ENCODE data around the gene ELOVL4.

The ELOVL4 gene

GRCh38 chr6:79909517-79909916 lies 37.8 kb downstream of the ELOVL4 start:
- no peak for DNase-seq

- DNase-seq = no peak
Measured at GRCh38 chr6:79902046-79902445, 45.3 kb downstream of the ELOVL4 start.

GRCh38 chr6:79898076-79898475 lies 49.3 kb downstream of the ELOVL4 start:
- DNase-seq = no peak

DNA sequence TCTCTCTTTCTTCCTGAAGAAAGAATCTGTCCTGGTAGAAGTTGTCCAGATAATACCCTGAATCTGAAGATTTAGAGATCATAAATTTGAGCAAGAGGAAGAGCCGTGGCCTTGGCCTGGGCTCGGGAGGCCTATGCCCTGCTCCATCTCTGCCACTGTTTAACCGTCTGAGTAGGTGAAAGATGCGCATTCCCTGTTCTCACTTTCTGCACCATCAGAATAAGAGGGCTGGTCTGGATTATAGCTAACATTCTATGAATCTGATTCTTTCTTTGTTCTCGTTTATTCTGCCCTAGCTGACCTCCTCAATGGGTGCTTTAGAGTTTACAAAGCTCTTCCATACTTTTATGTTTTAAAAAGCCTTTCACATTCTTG lies 51.3 kb downstream of the ELOVL4 start:
- DNase-seq = no peak

DNA sequence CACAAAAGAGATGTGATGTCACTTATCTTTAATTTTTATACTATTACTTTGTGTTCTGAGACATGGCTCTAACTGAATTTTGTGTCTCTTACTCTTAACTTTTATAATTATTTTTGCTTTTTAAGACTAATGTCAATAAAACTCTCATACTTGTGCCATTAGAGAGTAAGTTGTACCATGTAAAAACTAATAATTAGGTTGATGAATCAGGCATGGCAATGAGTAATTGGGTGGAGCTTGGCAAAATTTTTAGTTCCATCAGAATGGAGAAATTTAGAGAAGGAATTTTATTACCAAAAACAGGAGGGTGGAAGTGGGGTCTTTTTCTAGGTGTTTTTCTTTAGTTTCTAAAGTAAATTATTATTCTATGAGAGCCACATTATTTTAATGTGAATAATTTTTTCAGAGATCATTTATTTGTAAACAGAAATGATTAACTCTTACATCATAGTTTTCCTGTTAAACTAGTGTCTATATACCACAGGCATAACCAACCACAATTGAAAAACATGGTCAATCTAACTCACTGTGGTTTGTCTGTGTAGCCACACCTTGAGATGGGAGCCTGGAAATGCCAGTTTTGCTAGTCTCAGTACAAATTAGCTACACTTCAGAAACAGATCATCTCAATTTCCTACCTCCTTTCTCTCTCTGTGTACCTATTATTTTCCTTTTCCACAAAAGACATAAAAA lies 51.8 kb downstream of the ELOVL4 start:
- DNase-seq = no peak

- DNase-seq = no peak
Measured at GRCh38 chr6:79894939-79895338, 52.4 kb downstream of the ELOVL4 start.

DNA sequence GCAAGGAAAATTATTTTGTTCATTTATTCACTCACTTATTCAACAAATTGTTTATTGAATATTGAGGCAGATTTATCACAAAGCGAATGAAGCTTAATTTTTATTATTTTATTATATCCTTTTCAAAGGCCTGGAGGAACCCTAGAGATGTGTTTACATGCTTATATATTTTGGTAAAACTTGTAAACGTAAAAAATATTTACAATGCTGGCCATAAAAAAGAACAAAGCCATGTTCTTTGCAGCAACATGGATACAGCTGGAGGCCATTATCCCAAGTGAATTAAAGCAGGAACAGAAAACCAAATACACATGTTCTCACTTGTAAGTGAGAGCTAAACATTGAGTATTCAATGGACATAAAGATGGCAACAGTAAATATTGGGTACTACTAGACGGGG lies 58.8 kb downstream of the ELOVL4 start:
- no peak for DNase-seq

- DNase-seq = no peak
Measured at GRCh38 chr6:79878142-79878748, 69.1 kb downstream of the ELOVL4 start.

- no peak for DNase-seq
Measured at GRCh38 chr6:79874531-79875134, 72.7 kb downstream of the ELOVL4 start.

DNA sequence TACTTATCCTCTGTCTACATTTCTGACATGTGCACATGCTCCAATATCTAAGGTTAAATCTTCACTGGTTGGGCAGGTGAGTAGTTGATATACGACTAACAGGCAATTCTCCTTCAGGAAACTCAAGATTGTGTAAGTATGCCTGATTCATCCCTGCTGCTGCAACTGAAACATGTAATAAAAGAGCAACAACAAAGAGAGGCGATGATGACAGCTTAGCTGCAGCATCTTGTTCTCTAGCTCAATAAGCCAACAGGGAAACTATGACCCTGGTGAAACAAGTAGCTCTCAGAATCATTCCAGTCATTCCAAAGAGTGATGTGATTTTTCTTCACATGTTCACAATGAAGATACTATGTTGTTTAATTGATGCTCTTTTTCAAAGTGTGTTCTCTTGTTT lies 74.4 kb downstream of the ELOVL4 start:
- no peak for DNase-seq

GRCh38 chr6:79872303-79872702 lies 75.0 kb downstream of the ELOVL4 start:
- no peak for DNase-seq

- DNase-seq = peak; percentile 15 to 75
Measured at GRCh38 chr6:79869600-79870084, 77.7 kb downstream of the ELOVL4 start.

DNA sequence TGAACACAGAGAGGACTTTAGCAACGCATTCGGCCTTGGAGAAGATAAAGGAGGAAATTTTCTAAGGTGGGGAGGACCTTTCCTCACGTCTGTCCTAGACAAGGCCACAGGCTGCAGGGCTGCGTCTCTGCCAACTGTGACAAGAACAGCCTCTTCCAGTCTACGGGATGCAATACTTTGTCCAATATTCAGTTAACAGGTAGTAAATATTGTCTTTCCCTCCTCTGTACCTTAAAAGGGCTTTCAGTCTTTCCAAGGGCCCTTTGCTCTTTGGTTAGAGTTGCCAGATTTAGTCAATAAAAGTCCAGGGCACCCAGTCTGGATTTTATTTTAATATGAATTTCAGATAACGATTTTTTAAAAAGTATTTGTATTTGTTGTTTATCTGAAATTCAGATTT lies 78.2 kb downstream of the ELOVL4 start:
- no peak for DNase-seq

- DNase-seq = peak; percentile 78 to 86
Measured at GRCh38 chr6:79868098-79868722, 79.1 kb downstream of the ELOVL4 start.

Data from NCI-H187 (cell line).